GM12878 (cell line): ENCODE data around the gene MINPP1. TPM values are rescaled to one million over a fixed set of nuclear protein-coding genes. Genes with fewer than 3 reads are reported as not detected.
"Not testable (repeated sequence)": the region's sequence is repeated elsewhere in the genome, so short reads cannot be mapped to it uniquely, and the experiment has no call there.

Experiments
- ATAC-seq: fragments of 200-7000 bp; cut with Tn5 transposase; 3 replicates; pipeline ENCODE4 v1.9.1; 2020; ENCODE audit warnings: mild to moderate bottlenecking, moderate library complexity
- BruUV-seq: library from RNA; stranded (reverse); fragments of 400-500 nt; replicated peaks from 2 replicates; lab custom pipeline; 2021; lab: Mats Ljungman, UMichigan
- CTCF ChIA-PET: fragments of 300-600 bp; sonication (Branson Sonifier 250); formaldehyde crosslinking; extraction: SDS; loops from one replicate; lab custom pipeline; 2021; ENCODE audit warnings: inconsistent platforms; lab: Yijun Ruan, JAX
- POLR2A ChIA-PET: fragments of 350-600 bp; formaldehyde crosslinking; extraction: SDS; loops from one replicate; lab custom pipeline; 2021; ENCODE audit warnings: inconsistent platforms; lab: Charles Lee
- RAD21 ChIA-PET: fragments of 300-600 bp; sonication (Branson Sonifier 250); formaldehyde crosslinking; loops from one replicate; lab custom pipeline; 2023; ENCODE audit warnings: antibody characterized with exemption; ENCODE audit not compliant: unreplicated experiment; lab: Charles Lee
- SMC1A ChIA-PET: fragments of 300-600 bp; sonication (Branson Sonifier 250); formaldehyde crosslinking; loops from one replicate; lab custom pipeline; 2023; ENCODE audit not compliant: unreplicated experiment, uncharacterized antibody; lab: Charles Lee
- DNase-seq: peaks from one replicate; pipeline ENCODE4 v3.0.0-alpha.2; 2011; ENCODE audit warnings: low read depth, low spot score
- FAIRE-seq: peaks from 3 replicates; lab custom pipeline; 2011; peaks lifted over from hg19 to GRCh38; lab: Jason Lieb, UNC
- H2AFZ ChIP-seq: 2 replicates; pipeline ENCODE4 v1.6.0; 2011; ENCODE audit warnings: low read depth, low read length, control low read depth; ENCODE audit not compliant: control insufficient read depth
- H3K27ac ChIP-seq: 2 replicates; pipeline ENCODE4 v1.5.1; 2011; ENCODE audit warnings: control low read depth; ENCODE audit not compliant: control insufficient read depth, insufficient read depth
- H3K27me3 ChIP-seq, 2 experiments: replicated peaks in 1 of 2; 2 replicates each; pipeline versions ENCODE4 v1.6.0 to v1.6.1; 2011; ENCODE audit warnings: low read length in 1 of 2; ENCODE audit not compliant: control insufficient read depth in 2 of 2, insufficient read depth in 2 of 2
- H3K36me3 ChIP-seq, 2 experiments: 2 replicates each; pipeline ENCODE4 v1.5.1; 2011; ENCODE audit warnings: low read length in 1 of 2; ENCODE audit not compliant: control insufficient read depth in 2 of 2, insufficient read depth in 2 of 2
- H3K4me1 ChIP-seq: 2 replicates; pipeline ENCODE4 v1.6.1; 2011; ENCODE audit warnings: mild to moderate bottlenecking, low read length, moderate library complexity, mixed read lengths; ENCODE audit not compliant: control insufficient read depth, insufficient read depth
- H3K4me2 ChIP-seq: 2 replicates; pipeline ENCODE4 v1.6.0; 2011; ENCODE audit warnings: control low read depth; ENCODE audit not compliant: control insufficient read depth, insufficient read depth
- H3K4me3 ChIP-seq: fragments of 200-600 bp; sonication (generic); 2 replicates; pipeline ENCODE4 v1.5.1; 2016
- H3K79me2 ChIP-seq: 2 replicates; pipeline ENCODE4 v1.6.0; 2011; ENCODE audit warnings: low read length; ENCODE audit not compliant: control insufficient read depth, insufficient read depth
- H3K9ac ChIP-seq: 2 replicates; pipeline ENCODE4 v1.8.0; 2011; ENCODE audit warnings: low read length, control low read depth, mixed read lengths; ENCODE audit not compliant: control insufficient read depth, insufficient read depth
- H3K9me3 ChIP-seq: replicated peaks from 3 replicates; pipeline ENCODE4 v1.5.1; 2011; ENCODE audit warnings: mild to moderate bottlenecking, low read length; ENCODE audit not compliant: control insufficient read depth, insufficient read depth
- H4K20me1 ChIP-seq: 2 replicates; pipeline ENCODE4 v1.6.0; 2011; ENCODE audit not compliant: control insufficient read depth, insufficient read depth
- WGBS: methylation state at CpG from one replicate; pipeline ENCODE4 v1.1.6; 2016; ENCODE audit warnings: low lambda C conversion rate; ENCODE audit not compliant: insufficient replicate concordance, insufficient coverage; ENCODE audit errors: missing lambda C conversion rate; 5-methylcytosine and 5-hydroxymethylcytosine counted together
- in situ Hi-C: fragments of 300-500 bp; cut with MboI; formaldehyde crosslinking; loops from 9 replicates; pipeline ENCODE4 v1.14.3; 2018; ENCODE audit warnings: mixed read lengths
- intact Hi-C: fragments of 100-400 bp; cut with micrococcal nuclease; formaldehyde crosslinking; loops from one replicate; pipeline ENCODE4 v1.14.2; 2022; ENCODE audit not compliant: unreplicated experiment
- polyA plus RNA-seq, 11 experiments: library from polyadenylated mRNA; depleted of rRNA in 4 of 11; unstranded in 6 of 11; stranded (reverse) in 5 of 11; fragments of >200 nt; fragmentation: Nextera tagmentation in 4 of 11; fragmentation: Illumina TruSeq in 1 of 11; extraction: Ambion mirVana in 4 of 11; extraction: Trizol in 1 of 11; gene quantifications; 1 replicate in 1 of 11; 2 replicates in 10 of 11; pipeline versions ENCODE4 v1.2.1 to v1.2.3, GENCODE V29; 2011 to 2016; ENCODE audit warnings: inconsistent platforms in 2 of 11, missing spikeins in 2 of 11, low read depth in 1 of 11
- total RNA-seq, 4 experiments: library from RNA; depleted of rRNA in 3 of 4; stranded (reverse); fragments of >200 nt in 3 of 4; fragmentation: Illumina TruSeq in 1 of 4; extraction: Trizol in 1 of 4; gene quantifications; 2 replicates each; pipeline versions ENCODE4 v1.2.1 to v1.2.3, GENCODE V29; 2013 to 2021

The MINPP1 gene
- total and polyA plus RNA-seq, 10 of the 15 experiments (the other 5 are each of a cell fraction or from before 2014, with no cell fraction given) = 3.9 to 29.2 (median 10.7) TPM

GRCh38 chr10:87466849-87467248 lies 37.8 kb upstream of the MINPP1 start:
- H3K27ac ChIP-seq, H3K4me2 ChIP-seq, BruUV-seq, DNase-seq, H4K20me1 ChIP-seq, H3K9ac ChIP-seq, H3K4me1 ChIP-seq, CTCF ChIA-PET, H3K27me3 ChIP-seq, RAD21 ChIA-PET, H3K79me2 ChIP-seq, H2AFZ ChIP-seq, H3K36me3 ChIP-seq, H3K4me3 ChIP-seq, H3K9me3 ChIP-seq, intact Hi-C loops, in situ Hi-C loops, SMC1A ChIA-PET, FAIRE-seq, ATAC-seq, POLR2A ChIA-PET: not testable (repeated sequence)
- 0% methylated on average over 1 of the region's 3 CpGs for WGBS

- intact Hi-C loops, H3K4me3 ChIP-seq, H3K4me1 ChIP-seq, H2AFZ ChIP-seq, H3K27me3 ChIP-seq, H3K36me3 ChIP-seq, DNase-seq, BruUV-seq, ATAC-seq, H3K9me3 ChIP-seq, CTCF ChIA-PET, H3K79me2 ChIP-seq, SMC1A ChIA-PET, POLR2A ChIA-PET, FAIRE-seq, H3K27ac ChIP-seq, in situ Hi-C loops, H3K4me2 ChIP-seq, H3K9ac ChIP-seq, RAD21 ChIA-PET, H4K20me1 ChIP-seq: not testable (repeated sequence)
- 0% methylated on average over 1 of the region's 1 CpG for WGBS
Observed at GRCh38 chr10:87488733-87489132, 16.0 kb upstream of the MINPP1 start.

GRCh38 chr10:87490285-87490684 lies 14.4 kb upstream of the MINPP1 start:
- WGBS = no CpG with 5 or more reads among the region's 3 CpGs
- H3K9me3 ChIP-seq = not testable (repeated sequence)

GRCh38 chr10:87492450-87492849 lies 12.2 kb upstream of the MINPP1 start:
- FAIRE-seq, H3K4me2 ChIP-seq, H4K20me1 ChIP-seq, POLR2A ChIA-PET, SMC1A ChIA-PET, H3K27ac ChIP-seq, BruUV-seq, H2AFZ ChIP-seq, ATAC-seq, RAD21 ChIA-PET, H3K36me3 ChIP-seq, H3K4me3 ChIP-seq, in situ Hi-C loops, H3K9me3 ChIP-seq, DNase-seq, H3K79me2 ChIP-seq, intact Hi-C loops, H3K27me3 ChIP-seq, H3K4me1 ChIP-seq, CTCF ChIA-PET, H3K9ac ChIP-seq: not testable (repeated sequence)
- WGBS = 32% methylated on average over 2 of the region's 2 CpGs

More at GRCh38 chr10:87490285-87490684, 14.4 kb upstream of the MINPP1 start:
- H3K4me1 ChIP-seq, H3K4me2 ChIP-seq, ATAC-seq, in situ Hi-C loops, intact Hi-C loops, BruUV-seq, H3K79me2 ChIP-seq, H2AFZ ChIP-seq, H3K27me3 ChIP-seq, POLR2A ChIA-PET, H3K36me3 ChIP-seq, H3K4me3 ChIP-seq, H3K9ac ChIP-seq, RAD21 ChIA-PET, H4K20me1 ChIP-seq, H3K27ac ChIP-seq, SMC1A ChIA-PET, DNase-seq, FAIRE-seq, CTCF ChIA-PET: not testable (repeated sequence)
